GM13976 (cell line): Measurements from ENCODE around the gene HCRT.
A peak's percentile ranks its signal among the peaks of the same experiment; 100 is the strongest.

Experiments used
- DNase-seq: peaks from one replicate; pipeline ENCODE4 v3.0.0; 2012; ENCODE audit warnings: low spot score
- CTCF ChIP-seq: IDR thresholded peaks from 2 replicates; pipeline ENCODE4 v1.5.1; 2012; ENCODE audit warnings: borderline replicate concordance, mild to moderate bottlenecking; ENCODE audit not compliant: insufficient read depth; ENCODE audit errors: extremely low read depth, missing control alignments, control extremely low read depth
- in situ Hi-C: fragments of 300-500 bp; cut with MboI; formaldehyde crosslinking; loops from one replicate; pipeline ENCODE4 v1.12.0; 2022; ENCODE audit warnings: low sequenced_read_pairs, mixed read lengths, inconsistent platforms; ENCODE audit not compliant: unreplicated experiment

HCRT gene

GRCh38 chr17:42183741-42184711 is 1.2 kb downstream of the HCRT start:
- DNase-seq: peak; percentile 96
- peak; percentile 98 for TF ChIP-seq CTCF

GRCh38 chr17:42182927-42183734 is 2.1 kb downstream of the HCRT start:
- in situ Hi-C loops: loop anchor here (25.0 kb wide), 1 partner anchor 229 kb away; the partner anchor contains the start of gene CAVIN1
- no peak for TF ChIP-seq CTCF
- no peak for DNase-seq

More at GRCh38 chr17:42183741-42184711, 1.2 kb downstream of the HCRT start:
- in situ Hi-C loops: loop anchor here (25.0 kb wide), 1 partner anchor 228 kb away; the partner anchor contains the start of gene CAVIN1

- TF ChIP-seq CTCF: no peak
- no peak for DNase-seq
- in situ Hi-C loops: loop anchor here (25.0 kb wide), 1 partner anchor 230 kb away; the partner anchor contains the start of gene CAVIN1
Observed at GRCh38 chr17:42181851-42182207, 3.4 kb downstream of the HCRT start.

GRCh38 chr17:42180922-42181850 is 4.1 kb downstream of the HCRT start, which contains the start of gene KCNH4:
KCNH4 (minus strand) TSS chr17:42181142; CDS start chr17:42180945, 197 bp downstream.
- peak; percentile 85 for TF ChIP-seq CTCF
- peak; percentile 95 for DNase-seq
- in situ Hi-C loops: loop anchor here (25.0 kb wide), 1 partner anchor 231 kb away; the partner anchor contains the start of gene CAVIN1

- in situ Hi-C loops: loop anchor here (25.0 kb wide), 1 partner anchor 232 kb away; the partner anchor contains the start of gene CAVIN1
- DNase-seq: no peak
- TF ChIP-seq CTCF: no peak
Observed at GRCh38 chr17:42180411-42180921, 4.8 kb downstream of the HCRT start.
